HL-60 (cell line): ENCODE data around the gene MAN2A2.

Source experiments
- DNase-seq, 2 experiments: peaks; one replicate each; pipeline ENCODE4 v3.0.0-alpha.2; 2010 to 2020; ENCODE audit warnings: low read depth in 1 of 2, low spot score in 1 of 2
- H3K27ac ChIP-seq: fragments of 250-450 bp; sonication (Bioruptor Pico); replicated peaks from 2 replicates; pipeline ENCODE4 v1.5.1; 2020; ENCODE audit warnings: mild to moderate bottlenecking, moderate library complexity
- H3K27me3 ChIP-seq: fragments of 250-450 bp; sonication (Bioruptor Pico); 2 replicates; pipeline ENCODE4 v1.5.1; 2021; ENCODE audit warnings: mild to moderate bottlenecking, moderate library complexity; ENCODE audit not compliant: insufficient read depth, poor library complexity, severe bottlenecking
- H3K4me3 ChIP-seq: replicated peaks from 2 replicates; pipeline ENCODE4 v1.5.1; 2011; ENCODE audit warnings: mild to moderate bottlenecking, control low read depth, low read length; ENCODE audit not compliant: insufficient read depth
- CTCF ChIP-seq: IDR thresholded peaks from one replicate; pipeline ENCODE4 v1.5.1; 2011; ENCODE audit warnings: low read length, control low read depth, inconsistent platforms; ENCODE audit not compliant: insufficient read depth
- GABPA ChIP-seq: IDR thresholded peaks from 2 replicates; pipeline ENCODE4 v1.6.1; 2012; ENCODE audit warnings: low read depth
- POLR2AphosphoS5 ChIP-seq: IDR thresholded peaks from 2 replicates; pipeline ENCODE4 v1.6.1; 2012; ENCODE audit warnings: low read depth
- REST ChIP-seq: IDR thresholded peaks from 2 replicates; pipeline ENCODE4 v1.6.1; 2012; ENCODE audit warnings: low read depth; ENCODE audit not compliant: insufficient replicate concordance
- SPI1 ChIP-seq: IDR thresholded peaks from 2 replicates; pipeline ENCODE4 v1.6.1; 2012; ENCODE audit warnings: low read depth, mild to moderate bottlenecking, borderline replicate concordance

Gene MAN2A2

GRCh38 chr15:90859234-90860131, 43.6 kb upstream of the MAN2A2 start:
- peak in 1 of 2 experiments; percentile 34 for DNase-seq
- Histone ChIP-seq H3K27me3 (no peaks in the 10 kb centered on the region), H3K4me3 (no peak overlapping the region), H3K27ac (peak overlapping the region; percentile 50)
- peak; percentile 45; the same call in 1 of the 2 replicates for TF ChIP-seq SPI1
- no peak for TF ChIP-seq REST

GRCh38 chr15:90860450-90860849, 42.7 kb upstream of the MAN2A2 start:
- DNase-seq, result no peak
- no peak overlapping the region for H3K4me3 ChIP-seq
- TF ChIP-seq REST (no peak), CTCF (no peak), GABPA (no peak), POLR2AphosphoS5 (no peak), SPI1 (no peak)
- no peaks in the 10 kb centered on the region for H3K27me3 ChIP-seq
- peak overlapping the region; percentile 50 for H3K27ac ChIP-seq

GRCh38 chr15:90860942-90861675, 42.0 kb upstream of the MAN2A2 start:
- TF ChIP-seq POLR2AphosphoS5, result no peak
- TF ChIP-seq REST, result no peak
- TF ChIP-seq GABPA, result no peak
- TF ChIP-seq CTCF, result no peak
- TF ChIP-seq SPI1, result no peak
- Histone ChIP-seq H3K27me3 (no peaks in the 10 kb centered on the region), H3K4me3 (no peak overlapping the region), H3K27ac (peak overlapping the region; percentile 50)
- DNase-seq, result peak in 1 of 2 experiments; percentile 37
